Loucy (cell line): ENCODE measurements around the gene MBNL2.

Experiments
- EZH2phosphoT487 ChIP-seq: fragments of 200-600 bp; IDR thresholded peaks from 2 replicates; pipeline ENCODE4 v1.6.1; 2018; ENCODE audit warnings: antibody characterized with exemption, mild to moderate bottlenecking, moderate library complexity, borderline replicate concordance
- TF ChIP-seq, protein P1 (sequence below): fragments of 200-600 bp; sonication (generic); conservative IDR thresholded peaks from 2 replicates; pipeline ENCODE4 v1.5.1; 2014; ENCODE audit warnings: mild to moderate bottlenecking, antibody characterized with exemption, low read length

DNA sequence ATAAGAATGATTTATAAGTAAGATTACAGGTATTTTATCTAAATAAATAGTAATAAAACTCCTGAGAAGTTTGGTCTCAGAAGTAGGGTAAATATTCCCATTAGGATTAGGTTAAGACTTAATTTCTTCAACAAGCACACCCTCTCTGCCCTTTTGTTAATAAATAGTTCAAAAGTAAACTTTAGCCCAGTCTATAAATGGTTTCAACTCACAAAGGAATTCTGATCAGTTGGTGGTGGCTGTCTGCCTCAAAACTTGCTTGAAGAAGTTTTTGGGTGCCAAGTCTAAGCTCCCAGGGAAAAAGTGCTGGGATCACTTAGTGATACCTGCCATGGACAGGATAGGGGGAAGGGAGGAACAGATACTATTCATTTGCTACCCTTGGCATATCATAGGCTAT, 22.9 kb downstream of the MBNL2 start:
- TF ChIP-seq, protein P1, sequence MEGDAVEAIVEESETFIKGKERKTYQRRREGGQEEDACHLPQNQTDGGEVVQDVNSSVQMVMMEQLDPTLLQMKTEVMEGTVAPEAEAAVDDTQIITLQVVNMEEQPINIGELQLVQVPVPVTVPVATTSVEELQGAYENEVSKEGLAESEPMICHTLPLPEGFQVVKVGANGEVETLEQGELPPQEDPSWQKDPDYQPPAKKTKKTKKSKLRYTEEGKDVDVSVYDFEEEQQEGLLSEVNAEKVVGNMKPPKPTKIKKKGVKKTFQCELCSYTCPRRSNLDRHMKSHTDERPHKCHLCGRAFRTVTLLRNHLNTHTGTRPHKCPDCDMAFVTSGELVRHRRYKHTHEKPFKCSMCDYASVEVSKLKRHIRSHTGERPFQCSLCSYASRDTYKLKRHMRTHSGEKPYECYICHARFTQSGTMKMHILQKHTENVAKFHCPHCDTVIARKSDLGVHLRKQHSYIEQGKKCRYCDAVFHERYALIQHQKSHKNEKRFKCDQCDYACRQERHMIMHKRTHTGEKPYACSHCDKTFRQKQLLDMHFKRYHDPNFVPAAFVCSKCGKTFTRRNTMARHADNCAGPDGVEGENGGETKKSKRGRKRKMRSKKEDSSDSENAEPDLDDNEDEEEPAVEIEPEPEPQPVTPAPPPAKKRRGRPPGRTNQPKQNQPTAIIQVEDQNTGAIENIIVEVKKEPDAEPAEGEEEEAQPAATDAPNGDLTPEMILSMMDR, result no peak
- no peak for TF ChIP-seq EZH2phosphoT487
